ENCODE measurements around the gene TIMM9.
"Not testable (repeated sequence)": the region's sequence is repeated elsewhere in the genome, so short reads cannot be mapped to it uniquely, and the experiment has no call there.

TIMM9 gene, protein sequence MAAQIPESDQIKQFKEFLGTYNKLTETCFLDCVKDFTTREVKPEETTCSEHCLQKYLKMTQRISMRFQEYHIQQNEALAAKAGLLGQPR

DNA sequence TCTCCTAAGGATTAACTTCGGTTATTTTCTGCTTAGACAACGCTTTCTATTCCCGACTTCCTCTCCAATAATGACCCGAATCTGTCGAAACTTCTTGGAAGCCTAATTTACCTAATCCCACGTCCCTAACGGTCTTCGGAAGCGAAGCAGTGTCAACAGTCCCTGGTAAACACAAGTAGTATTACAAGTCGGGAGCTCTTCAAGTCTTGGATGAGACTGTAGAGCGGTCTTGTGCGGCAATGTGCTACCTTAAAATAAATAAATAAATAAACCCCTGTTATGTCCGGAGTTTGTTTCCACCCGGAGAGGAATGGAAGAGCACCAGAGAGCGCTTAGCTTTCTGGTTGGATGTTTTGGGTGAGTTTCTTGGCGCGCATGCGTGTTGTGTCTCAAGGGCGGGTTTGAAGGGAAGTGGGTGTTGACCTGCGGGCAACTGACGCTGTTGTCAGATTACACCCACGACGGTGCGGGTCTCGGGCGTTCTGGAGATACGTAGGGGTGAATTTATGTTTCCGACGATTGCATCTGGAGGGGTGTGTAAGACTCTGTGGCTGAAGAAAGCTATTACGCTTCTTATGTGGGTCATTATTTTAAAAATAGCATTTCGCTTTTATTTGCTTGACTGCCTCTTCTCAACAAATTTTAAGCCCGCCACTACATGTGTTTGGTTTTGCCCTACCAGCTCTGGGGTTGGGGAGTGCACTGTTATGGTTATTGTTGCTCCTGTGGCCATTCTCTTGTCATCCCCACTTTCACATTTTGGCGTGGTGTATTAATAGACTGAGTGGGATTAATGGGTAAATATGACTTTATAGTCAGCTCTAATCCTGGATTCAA is at the start of gene TIMM9, which contains the start of gene KIAA0586:
Gene TIMM9, minus strand, starts transcription at position 251 of the 837 bp plus-strand sequence. CDS start 15,586 bp downstream, outside the sequence.
Gene KIAA0586, plus strand, starts transcription at position 439 of the 837 bp plus-strand sequence. CDS start 546 bp downstream, outside the sequence.
- DNase-seq, result peak; percentile 98

DNA sequence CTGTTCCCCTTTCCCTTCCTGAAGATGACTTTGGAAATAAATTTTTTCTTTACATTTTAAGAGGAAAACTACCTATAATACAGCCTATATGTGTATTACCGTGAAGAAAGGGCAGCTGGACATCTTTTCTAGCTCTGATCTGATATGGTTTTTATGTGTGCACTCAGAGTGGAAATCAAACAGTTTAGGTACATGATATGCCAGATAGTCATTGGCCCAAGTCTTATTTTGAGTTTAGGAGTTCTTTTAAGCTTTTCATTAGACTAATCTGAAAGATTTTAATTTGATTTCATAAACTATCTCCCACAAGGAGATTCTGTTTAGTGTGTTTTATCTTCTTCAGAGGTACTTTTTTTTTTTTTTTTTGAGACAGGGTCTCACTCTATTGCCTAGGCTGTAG is 49.0 kb upstream of the TIMM9 start:
- DNase-seq, result no peak

DNA sequence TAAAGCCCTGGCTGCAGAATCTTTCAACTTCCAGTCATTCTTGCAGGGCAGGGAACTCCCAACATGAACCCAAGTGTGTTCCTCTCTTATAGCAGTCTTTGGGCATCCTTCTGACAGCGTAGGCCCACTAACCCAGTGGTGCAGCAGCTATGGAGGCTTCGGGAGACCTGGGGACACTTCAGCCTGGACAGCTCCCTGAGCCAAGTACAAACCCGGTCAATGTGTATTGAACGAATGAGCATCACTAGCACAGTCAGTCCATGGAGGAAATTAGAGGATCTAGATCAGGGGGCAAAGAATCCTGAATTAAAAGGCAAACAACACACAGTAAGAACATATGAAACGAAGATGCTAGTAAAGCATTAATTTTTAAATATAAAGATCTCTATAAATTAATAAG is 42.0 kb upstream of the TIMM9 start:
- DNase-seq, result no peak

DNA sequence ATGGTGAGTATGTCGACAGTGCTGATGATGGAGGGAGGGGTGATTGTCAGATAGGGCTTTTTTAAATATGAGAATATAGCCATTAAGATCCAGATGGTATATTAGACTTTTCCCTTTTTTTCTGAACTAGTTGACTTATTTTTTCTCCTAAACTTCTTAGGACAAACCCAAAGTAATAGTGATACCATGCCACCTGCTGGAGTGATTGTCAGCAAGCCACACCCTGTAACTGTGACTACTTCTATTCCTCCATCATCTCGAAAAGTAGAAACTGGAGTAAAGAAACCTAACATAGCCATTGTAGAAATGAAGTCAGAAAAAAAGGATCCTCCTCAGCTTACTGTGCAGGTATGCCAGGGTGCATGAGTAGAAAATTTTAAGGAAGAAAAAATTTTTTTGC is 40.2 kb upstream of the TIMM9 start:
- DNase-seq, result no peak

DNA sequence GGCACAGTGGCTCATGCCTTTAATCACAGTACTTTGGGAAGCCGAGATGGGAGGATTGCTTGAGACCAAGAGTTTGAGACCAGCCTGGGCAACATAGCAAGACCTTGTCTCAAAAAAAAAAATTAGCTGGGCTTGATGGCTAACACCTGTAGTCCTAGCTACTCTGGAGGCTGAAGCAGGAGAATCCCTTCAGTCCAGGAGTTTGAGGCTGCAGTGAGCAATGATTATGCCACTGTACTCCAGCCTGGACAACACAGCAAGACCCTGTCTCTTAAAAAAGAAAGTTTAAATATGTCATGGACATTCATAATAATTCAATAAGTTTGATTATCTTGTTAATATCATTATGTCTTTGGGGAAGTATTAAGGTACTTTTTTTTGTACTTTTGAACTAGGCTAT is 39.1 kb upstream of the TIMM9 start:
- no peak for DNase-seq

DNA sequence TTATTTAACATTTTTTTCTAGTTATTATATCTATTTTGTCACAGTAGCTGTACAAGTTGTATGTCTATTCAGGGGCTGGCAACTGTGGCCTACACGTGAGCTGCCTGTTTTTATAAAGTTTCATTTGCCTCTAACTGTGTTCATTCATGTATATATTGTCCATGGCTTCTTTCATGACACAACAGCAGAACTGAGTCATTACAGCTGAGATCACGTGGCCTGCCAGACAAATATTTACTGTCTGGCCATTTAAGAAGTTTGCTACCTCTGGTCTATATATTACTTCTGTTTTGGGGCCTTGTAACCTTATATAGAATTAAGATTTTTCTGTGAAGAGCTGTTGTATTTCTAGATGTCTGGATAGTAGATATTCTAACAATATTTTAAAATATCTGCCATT is 38.1 kb upstream of the TIMM9 start:
- DNase-seq, result no peak

DNA sequence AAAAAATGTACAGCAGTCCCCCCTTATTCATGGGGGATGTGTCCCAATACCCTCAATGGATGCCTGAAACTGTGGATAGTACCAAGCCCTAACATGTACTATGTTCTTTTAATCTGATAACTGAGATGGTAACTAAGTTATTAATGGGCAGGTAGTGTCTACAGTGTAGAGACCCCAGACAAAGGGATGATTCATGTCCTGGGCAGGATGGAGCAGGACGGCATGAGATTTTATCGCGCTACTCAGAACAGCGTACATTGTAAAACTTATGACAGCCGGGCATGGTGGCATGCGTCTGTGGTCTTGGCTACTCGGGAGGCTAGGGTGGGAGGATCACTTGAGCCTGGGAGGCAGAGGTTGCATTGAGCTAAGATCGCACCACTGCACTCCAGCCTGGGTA is 37.3 kb upstream of the TIMM9 start:
- no peak for DNase-seq

DNA sequence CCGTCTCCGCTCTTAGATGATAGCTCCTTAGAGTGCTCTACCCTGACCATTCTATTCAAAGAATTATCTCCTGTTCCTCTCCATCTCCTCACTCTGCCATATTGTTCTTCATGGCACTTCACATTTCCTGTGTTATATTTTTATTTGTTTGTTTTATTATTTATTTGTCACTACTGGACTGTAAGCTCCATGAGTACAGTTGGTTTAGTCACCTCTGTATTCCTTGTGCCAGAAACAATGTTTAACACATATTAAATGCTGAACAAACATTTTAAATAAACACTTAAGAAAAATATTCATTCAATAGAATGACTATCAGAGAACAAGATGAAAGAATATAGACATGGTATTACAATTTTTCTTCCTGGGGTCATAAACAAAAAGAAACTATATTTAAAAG is 35.8 kb upstream of the TIMM9 start:
- no peak for DNase-seq

DNA sequence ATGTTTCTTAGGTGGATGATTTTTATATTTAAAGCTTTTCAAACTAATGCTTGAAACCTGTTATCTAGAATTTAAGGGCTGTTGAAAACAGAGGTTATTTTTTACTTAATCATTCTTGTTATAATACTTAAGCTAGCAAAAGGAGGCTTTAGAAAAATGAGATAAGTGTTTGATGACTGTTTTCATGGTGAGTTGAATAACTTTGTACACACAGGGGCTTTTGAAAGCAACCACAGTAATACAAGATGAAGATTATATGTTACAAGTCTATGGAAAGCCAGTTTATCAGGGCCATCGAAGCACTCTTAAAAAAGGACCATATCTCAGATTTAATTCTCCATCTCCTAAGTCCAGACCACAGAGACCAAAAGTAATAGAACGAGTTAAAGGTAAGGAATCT is 33.4 kb upstream of the TIMM9 start:
- no peak for DNase-seq

DNA sequence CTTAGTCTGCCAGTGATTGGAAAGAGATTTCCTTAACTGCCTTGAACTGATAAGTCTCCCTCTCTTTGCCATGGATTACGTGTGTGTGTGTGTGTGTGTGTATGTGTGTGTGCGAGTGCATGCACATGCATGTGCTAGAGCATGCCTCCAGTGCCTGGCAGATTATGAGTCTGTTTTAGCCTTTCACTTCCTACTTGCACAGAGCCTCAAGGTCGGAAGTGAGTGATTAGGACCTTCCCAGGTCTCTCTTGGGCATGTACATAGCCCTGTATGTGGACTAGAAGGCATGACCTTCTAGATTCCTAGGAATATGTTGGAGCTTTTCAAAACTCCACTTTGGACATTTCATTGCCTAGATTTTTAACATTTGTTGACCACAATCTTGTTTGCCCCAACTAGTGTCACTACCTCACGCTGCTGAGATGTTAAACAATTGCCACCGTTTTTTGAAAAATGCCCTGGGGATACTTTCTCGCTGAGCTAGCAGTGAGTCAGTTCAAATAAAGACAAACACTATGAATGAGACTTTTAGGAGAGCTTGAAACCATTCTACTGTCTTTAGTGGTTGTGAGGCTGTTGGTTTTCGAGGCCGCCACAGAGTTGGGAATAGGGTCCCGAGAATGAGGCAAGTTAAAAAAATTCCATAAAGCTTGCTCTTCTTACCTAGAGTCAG is 28.4 kb upstream of the TIMM9 start:
- no peak for DNase-seq

DNA sequence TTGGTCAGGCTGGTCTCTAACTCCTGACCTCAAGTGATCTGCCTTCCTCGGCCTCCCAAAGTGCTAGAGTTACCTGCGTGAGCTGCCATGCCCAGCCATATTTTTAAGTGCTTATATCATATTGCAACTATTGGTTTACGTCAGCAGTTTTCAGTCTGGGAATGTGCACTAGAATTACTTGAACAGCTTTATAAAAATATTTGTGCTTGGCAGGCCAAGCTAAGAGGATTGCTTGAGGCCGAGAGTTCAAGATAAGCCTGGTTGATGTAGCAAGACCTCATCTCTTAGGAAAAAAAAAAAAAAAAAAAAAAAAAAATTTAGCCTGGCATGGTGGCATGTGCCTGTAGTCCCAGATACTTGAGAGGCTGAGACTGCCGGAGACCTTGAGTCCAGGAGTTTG is 17.3 kb upstream of the TIMM9 start:
- no peak for DNase-seq

DNA sequence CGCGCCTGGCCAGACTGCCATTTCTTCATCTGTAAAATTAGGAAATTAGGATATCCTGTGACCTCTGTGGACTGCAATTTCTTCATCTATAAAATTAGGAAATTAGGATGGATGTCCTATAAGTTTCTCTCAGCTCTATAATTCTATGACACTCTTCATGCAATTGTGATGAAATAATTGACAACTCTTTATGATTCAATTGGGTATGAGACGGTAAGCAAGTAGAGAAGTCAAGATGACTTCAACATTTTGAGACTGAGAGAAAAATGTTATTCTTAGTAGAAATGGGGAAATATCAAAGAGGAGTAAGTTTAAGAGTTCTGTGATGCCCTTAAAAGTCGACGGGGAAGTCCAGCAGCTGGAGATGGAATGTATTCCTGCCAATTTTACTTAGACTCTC is 12.1 kb upstream of the TIMM9 start:
- DNase-seq, result peak; percentile 87

DNA sequence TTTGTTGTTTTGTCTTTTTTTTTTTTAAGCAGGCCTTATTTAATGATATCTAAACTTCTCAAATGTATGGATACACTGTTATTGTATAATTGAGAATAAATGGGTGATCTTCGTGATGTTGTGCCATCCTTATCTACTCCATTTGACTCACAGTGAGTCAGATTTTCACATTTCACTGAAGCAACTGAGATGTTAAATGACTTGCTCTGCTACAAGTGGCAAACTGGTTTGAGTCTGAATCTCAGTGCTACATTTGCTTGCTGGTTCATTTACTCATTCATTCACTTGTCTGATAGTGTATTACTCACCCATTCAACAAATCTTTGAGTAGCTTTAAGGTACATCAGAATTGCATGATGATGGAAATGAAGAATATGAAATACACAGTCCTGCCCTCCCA is 2.8 kb upstream of the TIMM9 start:
- DNase-seq, result no peak

DNA sequence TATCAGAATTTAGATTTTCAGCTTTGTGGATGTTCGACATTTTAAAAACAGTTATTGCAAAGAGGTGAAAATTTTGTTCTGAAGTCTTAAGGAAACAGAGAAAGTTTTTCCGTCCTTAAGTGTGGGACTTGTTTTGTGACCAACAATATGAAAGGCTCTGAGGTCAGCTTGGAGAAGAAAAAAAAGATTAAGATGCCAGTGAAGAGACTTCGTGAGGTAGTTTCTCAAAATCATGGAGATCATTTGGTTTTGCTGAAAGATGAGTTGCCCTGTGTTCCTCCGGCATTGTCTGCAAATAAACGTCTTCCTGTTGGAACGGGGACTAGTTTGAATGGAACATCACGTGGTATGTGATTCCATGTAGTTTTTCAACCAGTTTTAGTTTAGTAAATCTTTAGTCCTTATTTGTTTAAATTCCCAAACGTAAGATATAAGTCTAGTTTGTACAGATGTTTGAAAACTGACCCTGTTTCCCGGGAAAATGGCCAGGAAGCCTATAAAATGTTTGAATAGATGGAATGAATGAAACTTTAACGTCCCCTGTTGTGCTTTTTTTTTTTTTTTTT is 870 bp upstream of the TIMM9 start:
- peak; percentile 36 for DNase-seq

DNA sequence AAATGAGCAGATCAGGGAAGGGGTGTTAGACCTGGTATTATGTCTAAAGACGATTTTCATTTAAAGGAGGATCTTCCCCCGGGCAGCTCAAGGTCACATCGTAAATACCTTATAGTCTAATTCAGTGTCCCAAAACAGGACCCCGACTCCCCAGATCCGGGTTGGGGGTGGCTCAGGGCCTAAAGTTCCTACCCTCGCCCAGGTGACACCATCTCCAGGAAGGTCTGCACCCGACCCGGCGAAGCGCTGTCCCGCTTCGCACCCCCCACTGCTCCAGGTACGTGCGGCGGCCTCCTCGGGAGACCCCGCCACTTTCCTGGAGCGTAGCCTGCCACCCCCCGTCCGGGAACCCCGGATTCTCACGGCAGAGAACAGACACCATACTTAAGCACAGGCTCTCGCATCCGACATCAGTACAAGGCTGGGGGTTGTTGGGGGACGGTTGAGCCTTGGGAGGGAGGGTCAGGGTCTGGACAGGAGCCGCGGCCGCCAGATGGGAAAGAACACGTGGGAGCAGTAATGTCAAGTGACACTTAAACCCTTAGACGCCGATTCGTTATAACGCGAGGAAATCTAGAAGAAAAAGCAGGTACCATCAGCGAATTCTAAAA is 556 bp downstream of the TIMM9 start:
- DNase-seq, result peak; percentile 60

DNA sequence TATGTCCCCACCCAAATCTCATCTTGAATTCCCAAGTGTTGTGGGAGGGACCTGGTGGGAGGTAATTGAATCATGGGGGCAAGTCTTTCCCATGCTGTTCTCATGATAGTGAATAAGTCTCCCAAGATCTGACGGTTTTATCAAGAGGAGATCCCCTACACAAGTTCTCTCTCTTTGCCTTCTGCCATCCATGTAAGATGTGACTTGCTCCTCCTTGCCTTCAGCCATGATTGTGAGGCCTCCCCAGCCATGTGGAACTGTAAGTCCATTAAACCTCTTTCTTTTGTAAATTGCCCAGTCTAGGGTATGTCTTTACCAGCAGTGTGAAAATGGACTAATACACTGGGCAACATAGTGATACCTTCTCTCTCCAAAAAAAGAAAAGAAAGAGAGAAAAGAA is 10.4 kb downstream of the TIMM9 start:
- DNase-seq, result not testable (repeated sequence)

DNA sequence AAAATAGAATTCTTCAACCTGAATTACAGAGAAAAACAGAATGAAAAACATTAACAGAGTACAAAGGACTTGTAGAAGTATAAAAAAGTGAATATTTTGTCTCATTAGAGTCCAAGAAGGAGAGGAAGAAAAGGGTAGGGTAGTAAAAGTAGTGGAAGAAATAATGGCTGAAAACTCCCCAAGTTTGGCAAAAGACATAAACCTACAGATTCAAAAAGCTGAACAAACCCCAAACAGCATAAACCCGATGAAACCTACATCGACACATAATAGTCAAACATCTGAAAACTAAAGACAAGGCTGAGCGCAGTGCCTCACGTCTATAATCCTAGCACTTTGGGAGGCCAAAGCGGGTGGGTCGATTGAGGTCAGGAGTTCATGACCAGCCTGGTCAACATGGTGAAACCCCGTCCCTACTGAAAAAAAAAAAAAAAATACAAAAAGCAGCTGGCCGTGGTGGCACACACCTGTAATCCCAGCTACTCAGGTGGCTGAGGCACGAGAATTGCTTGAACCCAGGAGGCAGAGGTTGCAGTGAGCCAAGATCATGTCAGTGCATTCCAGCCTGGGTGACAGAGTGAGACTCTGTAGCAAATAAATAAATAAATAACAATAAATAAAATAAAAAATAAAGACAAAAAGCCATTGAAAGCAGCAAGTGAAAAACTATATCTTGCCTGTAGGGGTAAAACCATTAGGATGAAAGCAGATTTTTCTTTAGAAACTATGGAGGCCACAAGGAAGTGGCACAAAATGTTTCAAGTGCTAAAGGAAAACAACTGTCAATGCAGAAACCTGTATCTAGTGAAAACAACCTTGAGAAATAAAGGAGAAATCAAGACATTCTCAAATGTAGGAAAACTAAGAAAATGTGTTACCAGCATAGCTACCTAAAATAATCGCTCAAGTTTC is 11.4 kb downstream of the TIMM9 start:
- no peak for DNase-seq

DNA sequence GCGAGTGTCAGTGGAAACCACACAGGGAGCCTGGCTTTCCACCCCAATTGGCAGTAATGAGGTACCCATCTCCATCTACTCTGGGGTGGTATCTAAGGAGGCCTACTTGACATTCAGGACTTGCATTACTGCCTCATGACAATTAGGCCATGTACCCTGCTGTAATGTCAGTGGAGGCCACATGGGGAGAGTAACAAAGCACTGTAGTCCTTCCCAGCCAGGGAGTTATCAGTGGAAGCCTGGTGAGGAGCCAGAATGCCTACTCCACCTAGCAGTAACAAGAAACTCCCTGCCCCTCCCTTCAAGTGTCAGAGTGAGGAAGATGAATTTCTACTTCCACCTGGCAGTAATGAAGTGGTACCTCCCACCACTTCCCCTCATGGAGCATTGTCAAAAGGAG is 12.5 kb downstream of the TIMM9 start:
- DNase-seq, result no peak

DNA sequence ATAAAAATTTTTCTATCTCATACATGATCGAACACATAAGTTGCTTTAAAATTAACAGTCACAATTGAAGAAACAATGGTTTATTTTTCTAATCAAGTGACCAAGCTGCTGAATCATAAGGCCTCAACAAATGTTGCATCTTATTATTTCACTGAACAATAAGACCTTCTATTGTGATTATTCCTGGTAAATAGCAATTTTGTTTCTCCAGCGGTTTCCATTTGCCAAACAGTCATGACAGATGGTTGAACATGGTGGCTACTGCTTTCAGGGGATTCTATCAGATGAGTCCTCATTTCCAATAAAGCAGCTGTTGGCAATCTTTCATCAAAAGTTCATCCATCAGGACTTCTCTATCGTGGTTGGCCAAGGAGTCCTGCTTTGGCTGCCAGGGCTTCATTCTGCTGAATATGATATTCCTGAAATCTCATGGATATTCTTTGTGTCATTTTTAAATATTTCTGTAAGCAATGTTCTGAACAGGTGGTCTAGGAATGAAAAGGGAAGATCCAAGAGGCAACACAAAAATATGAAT is 18.6 kb downstream of the TIMM9 start:
- no peak for DNase-seq

DNA sequence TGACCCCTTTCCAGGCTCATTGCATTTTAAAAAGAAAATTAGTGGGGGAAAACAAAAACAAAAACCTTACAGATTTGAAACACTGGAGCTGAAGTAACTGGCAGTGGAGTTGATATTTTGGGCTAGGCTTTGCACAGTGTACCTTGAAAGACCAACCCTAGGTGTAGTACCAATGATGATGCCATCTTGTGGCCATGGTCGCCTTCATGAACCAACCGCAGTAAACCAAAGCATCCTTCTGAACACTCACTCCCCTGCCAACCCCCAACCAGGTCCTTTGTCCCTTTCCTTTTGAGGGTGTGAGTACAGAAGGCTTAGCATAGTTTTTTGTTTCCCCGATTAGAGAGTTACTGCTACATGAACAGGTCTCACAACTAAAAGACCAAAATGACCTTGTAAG is 25.7 kb downstream of the TIMM9 start:
- no peak for DNase-seq

DNA sequence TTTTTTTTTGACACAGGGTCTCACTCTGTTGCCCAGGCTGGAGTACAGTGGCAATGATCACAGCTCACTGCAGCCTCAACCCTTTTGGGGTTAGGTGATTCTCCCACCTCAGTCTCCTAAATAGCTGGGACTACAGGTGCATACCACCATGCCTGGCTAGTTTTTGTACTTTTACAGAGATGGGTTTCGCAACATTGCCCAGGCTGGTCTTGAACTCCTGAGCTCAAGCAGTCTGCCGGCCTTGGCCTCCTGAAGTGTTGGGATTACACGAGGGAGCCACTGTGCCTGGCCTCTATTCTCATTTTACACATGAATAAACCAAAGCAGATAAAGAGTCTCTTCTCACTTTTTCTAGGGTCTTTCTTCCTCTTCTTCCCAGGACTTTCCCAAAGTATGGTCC is 28.4 kb downstream of the TIMM9 start:
- DNase-seq, result no peak

DNA sequence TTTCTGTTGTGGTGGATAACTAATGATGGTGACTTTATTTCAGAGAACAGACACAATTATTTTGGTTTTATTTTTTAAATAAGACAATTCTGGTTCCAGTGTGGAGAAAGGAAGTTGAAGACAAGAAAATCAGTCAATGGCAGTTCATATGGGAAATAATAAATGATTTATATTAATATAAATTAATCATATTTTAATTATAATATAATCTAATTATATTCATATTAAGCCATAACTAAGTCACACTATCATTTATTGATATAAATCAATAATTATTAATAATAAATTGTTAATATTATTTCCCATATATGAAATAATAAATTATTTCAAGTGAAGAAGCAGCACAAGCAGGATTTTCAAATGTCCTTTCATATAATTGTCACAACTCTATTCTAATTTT is 28.8 kb downstream of the TIMM9 start:
- no peak for DNase-seq

All from inflammatory macrophage treated with lipopolysaccharide for 4 hours (primary cell).